DOHH2 (cell line): Measurements from ENCODE around the gene TUBA3C.

Experiments used
- H3F3A ChIP-seq: fragments of 200-600 bp; sonication (generic), shearing (Covaris generic); 2 replicates; pipeline ENCODE4 v1.6.0; 2016; ENCODE audit warnings: antibody characterized with exemption, mild to moderate bottlenecking; ENCODE audit not compliant: control insufficient read depth, insufficient read depth
- H3K27ac ChIP-seq: fragments of 200-600 bp; sonication (generic); 2 replicates; pipeline ENCODE4 v1.5.1; 2014; ENCODE audit warnings: low read depth, mild to moderate bottlenecking, low read length, moderate library complexity
- H3K27me3 ChIP-seq: fragments of 200-600 bp; sonication (generic); 2 replicates; pipeline ENCODE4 v1.6.1; 2014; ENCODE audit warnings: mild to moderate bottlenecking, low read length, mixed read lengths; ENCODE audit not compliant: control insufficient read depth
- H3K36me3 ChIP-seq: fragments of 200-600 bp; sonication (generic); 2 replicates; pipeline ENCODE4 v1.6.1; 2014; ENCODE audit warnings: mild to moderate bottlenecking, low read length, moderate library complexity, mixed read lengths; ENCODE audit not compliant: control insufficient read depth
- H3K4me1 ChIP-seq: fragments of 200-600 bp; sonication (generic); 2 replicates; pipeline ENCODE4 v1.6.1; 2014; ENCODE audit warnings: mild to moderate bottlenecking, low read length, mixed read lengths; ENCODE audit not compliant: control insufficient read depth
- H3K4me2 ChIP-seq: fragments of 200-600 bp; sonication (generic); 2 replicates; pipeline ENCODE4 v1.6.0; 2014; ENCODE audit warnings: mild to moderate bottlenecking, low read length, moderate library complexity
- H3K4me3 ChIP-seq: fragments of 200-600 bp; sonication (generic); 2 replicates; pipeline ENCODE4 v1.5.1; 2014; ENCODE audit warnings: mild to moderate bottlenecking, low read length, mixed read lengths
- H3K79me2 ChIP-seq: fragments of 200-600 bp; sonication (generic); 2 replicates; pipeline ENCODE4 v1.6.1; 2014; ENCODE audit warnings: mild to moderate bottlenecking, low read length, mixed read lengths; ENCODE audit not compliant: control insufficient read depth
- H3K9me2 ChIP-seq: fragments of 200-600 bp; sonication (generic); replicated peaks from 2 replicates; pipeline ENCODE4 v1.6.1; 2014; ENCODE audit warnings: mild to moderate bottlenecking, low read length, mixed read lengths; ENCODE audit not compliant: control insufficient read depth
- H3K9me3 ChIP-seq: fragments of 200-600 bp; sonication (generic); 2 replicates; pipeline ENCODE4 v1.6.1; 2014; ENCODE audit warnings: antibody characterized with exemption, low read length, mixed read lengths; ENCODE audit not compliant: control insufficient read depth, insufficient read depth
- H4K20me1 ChIP-seq: fragments of 200-600 bp; sonication (generic); 2 replicates; pipeline ENCODE4 v1.6.0; 2014; ENCODE audit warnings: low read depth, mild to moderate bottlenecking, antibody characterized with exemption, low read length, moderate library complexity; ENCODE audit not compliant: control insufficient read depth, insufficient read depth
- CTCF ChIP-seq: fragments of 200-600 bp; sonication (generic); IDR thresholded peaks from one replicate; pipeline ENCODE4 v1.5.1; 2014; ENCODE audit warnings: antibody characterized with exemption, mild to moderate bottlenecking, low read depth, low read length; ENCODE audit not compliant: poor library complexity, severe bottlenecking
- EZH2phosphoT487 ChIP-seq: fragments of 200-600 bp; sonication (generic); IDR thresholded peaks from 2 replicates; pipeline ENCODE4 v1.6.1; 2017; ENCODE audit warnings: borderline replicate concordance, mild to moderate bottlenecking, antibody characterized with exemption, low read length, moderate library complexity, mixed read lengths

The TUBA3C gene

GRCh38 chr13:19159181-19159580 is 22.4 kb downstream of the TUBA3C start:
- no peaks in the 10 kb centered on the region for H3K9me2 ChIP-seq
- no peaks in the 10 kb centered on the region for H3K4me1 ChIP-seq
- no peaks in the 10 kb centered on the region for H3F3A ChIP-seq
- TF ChIP-seq EZH2phosphoT487: no peak
- no peak for TF ChIP-seq CTCF
- no peak overlapping the region for H3K4me3 ChIP-seq
- H3K27ac ChIP-seq: no peak overlapping the region
- no peaks in the 10 kb centered on the region for H3K27me3 ChIP-seq
- no peaks in the 10 kb centered on the region for H3K79me2 ChIP-seq
- no peaks in the 10 kb centered on the region for H4K20me1 ChIP-seq
- H3K9me3 ChIP-seq: peaks cover 44% of the 10 kb centered on the region; the same call in 1 of the 2 replicates
- H3K36me3 ChIP-seq: no peaks in the 10 kb centered on the region
- H3K4me2 ChIP-seq: no peak overlapping the region

- Histone ChIP-seq H3K4me2 (no peak overlapping the region), H3K9me2 (no peaks in the 10 kb centered on the region), H3K9me3 (peaks cover 49% of the 10 kb centered on the region; the same call in 1 of the 2 replicates), H3F3A (no peaks in the 10 kb centered on the region), H3K27ac (no peak overlapping the region), H4K20me1 (no peaks in the 10 kb centered on the region), H3K4me1 (no peaks in the 10 kb centered on the region), H3K79me2 (no peaks in the 10 kb centered on the region), H3K4me3 (no peak overlapping the region), H3K27me3 (no peaks in the 10 kb centered on the region), H3K36me3 (no peaks in the 10 kb centered on the region)
- TF ChIP-seq EZH2phosphoT487 (no peak), CTCF (no peak)
Observed at GRCh38 chr13:19158526-19159174, 23.0 kb downstream of the TUBA3C start.

DNA sequence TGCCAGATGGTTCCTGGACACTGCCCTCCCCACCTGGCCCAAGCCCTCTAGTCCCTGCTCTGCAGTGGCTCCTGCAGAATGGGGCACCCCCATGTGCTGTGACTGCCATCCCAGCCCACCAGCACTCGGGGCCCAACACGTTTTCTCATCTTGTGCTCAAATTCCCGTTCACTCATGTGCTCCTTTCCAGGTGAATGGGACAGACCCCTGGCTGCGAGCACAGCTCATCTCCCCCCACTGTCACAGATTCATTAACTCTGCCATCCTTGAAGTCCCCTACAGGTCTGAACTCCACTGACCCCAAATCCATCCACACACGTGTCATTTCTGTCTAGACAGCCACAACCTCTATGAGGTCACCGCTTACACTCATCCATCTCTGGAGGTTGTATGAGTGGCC is 23.6 kb downstream of the TUBA3C start:
- Histone ChIP-seq H3K27me3 (no peaks in the 10 kb centered on the region), H4K20me1 (no peaks in the 10 kb centered on the region), H3K9me2 (no peaks in the 10 kb centered on the region), H3K4me2 (no peak overlapping the region), H3K27ac (no peak overlapping the region), H3K9me3 (peaks cover 56% of the 10 kb centered on the region), H3F3A (no peaks in the 10 kb centered on the region), H3K79me2 (no peaks in the 10 kb centered on the region), H3K4me1 (no peaks in the 10 kb centered on the region), H3K4me3 (no peak overlapping the region), H3K36me3 (no peaks in the 10 kb centered on the region)
- TF ChIP-seq CTCF (no peak), EZH2phosphoT487 (no peak)
